ENCODE results near the gene PTPN2. TPM values are rescaled to one million over a fixed set of nuclear protein-coding genes. Genes with fewer than 3 reads are reported as not detected.

PTPN2 gene
- total RNA-seq, 3 donors from 2014 or later (not counting 1 experiment from before 2014, with no cell fraction given): 110 to 115 (median 112) TPM

- 96% methylated on average over 4 of the region's 4 CpGs for WGBS (ENCODE audit: insufficient coverage)
- Histone ChIP-seq H3K4me1 (ENCODE audit: control insufficient read depth, insufficient read depth, low read length) (no peaks in the 10 kb centered on the region), H3K9me3 (ENCODE audit: control insufficient read depth, insufficient read depth, low read length) (peaks cover 5% of the 10 kb centered on the region), H3K4me3 (ENCODE audit: low read length) (no peak overlapping the region), H3K36me3 (ENCODE audit: control insufficient read depth, insufficient read depth, low read length) (peaks cover 50% of the 10 kb centered on the region), H3K27me3 (ENCODE audit: control insufficient read depth, insufficient read depth, low read length) (no peaks in the 10 kb centered on the region), H3K27ac (ENCODE audit: low read length) (no peak overlapping the region)
- Mint-ChIP-seq H3K9me3 (peaks cover 2 to 6% of the 10 kb centered on the region in 2 donors), H3K4me3 (no peak overlapping the region), H3K4me1 (peaks cover 22 to 23% of the 10 kb centered on the region in 2 donors), H3K27me3 (ENCODE audit: low read depth in 2 of 2) (no peaks in the 10 kb centered on the region), H3K36me3 (peaks cover 28% of the 10 kb centered on the region), H3K27ac (peak overlapping the region; percentile 12 to 49)
- ATAC-seq (no peak), DNase-seq (no peak)
- no peak for TF ChIP-seq CTCF (IDR thresholded peaks at IDR 0.05)
- intact Hi-C loops (cut with micrococcal nuclease): no loop called here
Measured at GRCh38 chr18:12828116-12829051, 55.7 kb downstream of the PTPN2 start.

- Histone ChIP-seq H3K4me3 (ENCODE audit: low read length) (no peak overlapping the region), H3K9me3 (ENCODE audit: control insufficient read depth, insufficient read depth, low read length) (peaks cover 5% of the 10 kb centered on the region), H3K27ac (ENCODE audit: low read length) (no peak overlapping the region), H3K27me3 (ENCODE audit: control insufficient read depth, insufficient read depth, low read length) (no peaks in the 10 kb centered on the region), H3K36me3 (ENCODE audit: control insufficient read depth, insufficient read depth, low read length) (peaks cover 48% of the 10 kb centered on the region), H3K4me1 (ENCODE audit: control insufficient read depth, insufficient read depth, low read length) (no peaks in the 10 kb centered on the region)
- H3K36me3 Mint-ChIP-seq: peaks cover 24% of the 10 kb centered on the region
- peaks cover 18 to 20% of the 10 kb centered on the region in 2 donors for H3K4me1 Mint-ChIP-seq
- no peak overlapping the region for H3K27ac Mint-ChIP-seq
- H3K4me3 Mint-ChIP-seq: no peak overlapping the region
- peaks cover 2 to 6% of the 10 kb centered on the region in 2 donors for H3K9me3 Mint-ChIP-seq
- no peak for TF ChIP-seq CTCF (IDR thresholded peaks at IDR 0.05)
- H3K27me3 Mint-ChIP-seq (ENCODE audit: low read depth in 2 of 2): no peaks in the 10 kb centered on the region
- intact Hi-C loops (cut with micrococcal nuclease): no loop called here
- ATAC-seq (no peak), DNase-seq (no peak)
- 100% methylated on average over 1 of the region's 3 CpGs for WGBS (ENCODE audit: insufficient coverage)
Measured at GRCh38 chr18:12827588-12827987, 56.4 kb downstream of the PTPN2 start.

- no peak for ATAC-seq
- Histone ChIP-seq H3K27ac (ENCODE audit: low read length) (no peak overlapping the region), H3K4me1 (ENCODE audit: control insufficient read depth, insufficient read depth, low read length) (peaks cover 3% of the 10 kb centered on the region), H3K9me3 (ENCODE audit: control insufficient read depth, insufficient read depth, low read length) (peaks cover 5% of the 10 kb centered on the region), H3K4me3 (ENCODE audit: low read length) (no peak overlapping the region), H3K27me3 (ENCODE audit: control insufficient read depth, insufficient read depth, low read length) (no peaks in the 10 kb centered on the region), H3K36me3 (ENCODE audit: control insufficient read depth, insufficient read depth, low read length) (peaks cover 51% of the 10 kb centered on the region)
- Mint-ChIP-seq H3K27me3 (ENCODE audit: low read depth in 2 of 2) (no peaks in the 10 kb centered on the region), H3K4me3 (no peak overlapping the region), H3K27ac (no peak overlapping the region), H3K36me3 (peaks cover 17% of the 10 kb centered on the region), H3K4me1 (peaks cover 24 to 26% of the 10 kb centered on the region in 2 donors), H3K9me3 (peaks cover 2 to 6% of the 10 kb centered on the region in 2 donors)
- no peak for DNase-seq
- intact Hi-C loops (cut with micrococcal nuclease): no loop called here
- TF ChIP-seq CTCF (IDR thresholded peaks at IDR 0.05): no peak
- 100% methylated on average over 2 of the region's 2 CpGs for WGBS (ENCODE audit: insufficient coverage)
Measured at GRCh38 chr18:12825230-12825629, 58.8 kb downstream of the PTPN2 start.

Measured in natural killer cell (primary cell).